ENCODE results near the gene CSAD.

DNA sequence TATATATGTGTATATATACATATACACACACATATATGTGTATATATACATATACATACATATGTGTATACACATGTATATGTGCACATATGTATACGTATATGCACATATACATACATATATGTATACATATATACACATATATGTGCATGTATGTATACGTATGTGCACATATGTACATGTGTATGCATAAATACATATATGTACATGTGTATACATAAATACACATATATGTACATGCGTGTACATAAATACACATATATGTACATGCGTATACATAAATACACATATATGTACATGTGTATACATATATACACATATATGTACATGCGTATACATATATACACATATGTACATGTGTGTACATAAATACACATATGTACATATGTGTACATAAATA, 33.5 kb downstream of the CSAD start:
- TF ChIP-seq, protein P1, sequence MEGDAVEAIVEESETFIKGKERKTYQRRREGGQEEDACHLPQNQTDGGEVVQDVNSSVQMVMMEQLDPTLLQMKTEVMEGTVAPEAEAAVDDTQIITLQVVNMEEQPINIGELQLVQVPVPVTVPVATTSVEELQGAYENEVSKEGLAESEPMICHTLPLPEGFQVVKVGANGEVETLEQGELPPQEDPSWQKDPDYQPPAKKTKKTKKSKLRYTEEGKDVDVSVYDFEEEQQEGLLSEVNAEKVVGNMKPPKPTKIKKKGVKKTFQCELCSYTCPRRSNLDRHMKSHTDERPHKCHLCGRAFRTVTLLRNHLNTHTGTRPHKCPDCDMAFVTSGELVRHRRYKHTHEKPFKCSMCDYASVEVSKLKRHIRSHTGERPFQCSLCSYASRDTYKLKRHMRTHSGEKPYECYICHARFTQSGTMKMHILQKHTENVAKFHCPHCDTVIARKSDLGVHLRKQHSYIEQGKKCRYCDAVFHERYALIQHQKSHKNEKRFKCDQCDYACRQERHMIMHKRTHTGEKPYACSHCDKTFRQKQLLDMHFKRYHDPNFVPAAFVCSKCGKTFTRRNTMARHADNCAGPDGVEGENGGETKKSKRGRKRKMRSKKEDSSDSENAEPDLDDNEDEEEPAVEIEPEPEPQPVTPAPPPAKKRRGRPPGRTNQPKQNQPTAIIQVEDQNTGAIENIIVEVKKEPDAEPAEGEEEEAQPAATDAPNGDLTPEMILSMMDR (IDR thresholded peaks at IDR 0.05 in 8 of 11, conservative IDR thresholded peaks at IDR 0.05 in 3 of 11): no peak
- no peak for TF ChIP-seq POLR2A (IDR thresholded peaks at IDR 0.05)
- no peak for TF ChIP-seq POLR2AphosphoS5 (IDR thresholded peaks at IDR 0.05)
